C1 segment of cervical spinal cord (tissue), 14 donors: Measurements from ENCODE around the gene TRPC4.

Experiments
- DNase-seq, 14 donors: peaks; one replicate each; lab custom pipeline; 2025; lab: John Stamatoyannopoulos, UW

The TRPC4 gene

GRCh38 chr13:37657956-37658355 lies 211.6 kb downstream of the TRPC4 start:
- no peak for DNase-seq

- no peak for DNase-seq
Measured at GRCh38 chr13:37657134-37657533, 212.4 kb downstream of the TRPC4 start.

- DNase-seq, result no peak
Measured at GRCh38 chr13:37656247-37656940, 213.2 kb downstream of the TRPC4 start.

- DNase-seq, result no peak
Measured at GRCh38 chr13:37652596-37652995, 217.0 kb downstream of the TRPC4 start.

DNA sequence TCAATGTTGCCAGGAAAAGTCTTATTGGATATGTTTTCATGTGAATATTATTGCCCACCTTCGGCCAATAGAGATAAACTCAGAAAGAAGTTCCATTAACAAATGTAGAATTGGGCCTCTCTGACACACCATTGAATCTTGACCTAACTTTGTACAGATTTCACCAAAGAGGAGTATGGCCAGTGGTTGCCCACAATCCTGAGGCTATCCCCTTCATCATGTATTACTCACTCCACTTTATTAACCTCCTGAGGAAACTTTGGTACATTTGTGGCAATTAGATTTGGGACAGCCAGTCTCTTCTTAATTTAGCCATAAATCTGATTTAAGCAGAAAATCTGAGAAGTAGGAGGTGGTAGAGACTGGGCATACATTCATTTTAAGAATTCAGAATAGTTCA lies 217.7 kb downstream of the TRPC4 start:
- no peak for DNase-seq

DNA sequence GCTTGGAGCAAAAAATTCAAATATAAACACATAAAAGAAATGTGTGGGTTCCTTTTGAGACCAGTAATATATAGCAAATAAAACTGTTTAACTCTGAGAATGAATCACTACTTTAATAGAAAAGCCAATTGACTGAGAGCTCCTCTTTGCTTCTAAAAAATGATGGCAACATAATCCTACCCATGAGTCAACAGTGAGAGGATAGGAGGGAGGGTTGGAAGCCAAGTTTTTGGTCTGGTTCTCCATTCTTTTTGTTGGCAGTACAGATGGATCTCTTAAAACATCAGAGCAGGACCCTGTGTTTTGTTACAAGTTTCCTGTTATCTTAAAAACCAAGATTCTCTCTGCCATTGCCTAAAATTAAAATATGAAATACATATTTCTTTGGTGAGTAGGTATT lies 221.0 kb downstream of the TRPC4 start:
- no peak for DNase-seq

GRCh38 chr13:37647031-37647650 lies 222.4 kb downstream of the TRPC4 start:
- no peak for DNase-seq

DNA sequence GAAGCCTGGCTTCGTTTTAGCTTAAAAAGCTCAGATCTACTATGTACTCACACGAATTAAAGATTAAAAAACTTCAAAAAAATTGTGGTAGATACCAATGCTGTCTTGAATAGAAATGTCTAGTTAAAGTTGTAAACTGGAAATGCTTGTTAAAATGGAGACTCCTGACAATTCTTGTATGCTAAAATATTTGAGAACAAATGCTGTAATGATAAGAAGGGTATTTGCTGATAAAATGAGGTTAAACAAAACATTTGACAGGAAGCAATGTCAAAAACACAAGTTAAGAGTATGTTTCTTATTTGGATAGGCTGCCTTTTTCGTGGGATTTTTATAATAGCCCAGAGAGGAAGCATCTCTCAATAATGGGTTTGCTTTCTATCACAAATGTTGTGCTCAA lies 223.0 kb downstream of the TRPC4 start:
- DNase-seq, result no peak

DNA sequence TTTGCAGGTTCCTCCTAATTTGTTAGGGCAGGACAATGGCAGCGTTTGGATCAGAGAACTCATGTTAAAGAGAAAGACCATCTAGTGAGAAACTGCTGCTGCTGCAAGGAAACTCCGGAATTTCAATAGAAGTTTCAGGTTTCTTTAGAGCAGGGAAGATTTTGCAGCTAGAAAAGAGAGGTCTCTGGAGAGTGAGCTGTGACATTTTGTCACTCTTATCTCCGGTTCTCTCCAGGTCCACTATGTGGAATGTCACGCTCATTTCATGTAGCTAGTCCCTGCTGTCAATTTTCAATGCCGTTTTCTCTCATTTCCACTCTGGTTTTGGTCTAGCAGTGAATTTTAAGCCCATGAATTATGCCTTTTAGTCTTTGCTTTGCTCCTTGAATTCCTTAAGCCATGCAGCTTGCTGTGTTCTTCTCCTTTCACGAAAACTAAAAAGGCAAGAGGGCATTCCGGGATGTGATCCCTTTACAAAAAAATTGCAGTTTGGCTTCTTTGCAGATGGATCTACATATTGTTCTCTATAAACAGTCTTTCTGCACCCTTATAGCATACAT lies 224.3 kb downstream of the TRPC4 start:
- no peak for DNase-seq

DNA sequence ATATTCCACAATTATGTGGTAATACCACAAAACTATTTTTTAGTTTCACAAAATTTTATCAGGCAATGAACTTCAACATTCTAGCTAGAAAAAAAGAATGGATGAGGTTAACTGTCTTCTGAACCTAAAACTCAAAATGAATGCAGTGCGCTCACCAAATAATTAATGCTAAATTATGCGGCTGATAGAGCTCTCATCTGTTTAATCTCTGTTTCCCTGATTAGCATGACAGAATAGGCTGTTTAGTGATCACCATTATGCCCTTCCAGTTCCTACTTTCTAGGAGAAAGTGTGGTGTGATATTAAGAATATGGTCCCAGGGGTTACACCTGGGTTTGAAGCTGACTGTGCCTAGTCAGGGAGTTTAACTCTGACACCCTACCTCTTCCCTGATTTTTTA lies 228.2 kb downstream of the TRPC4 start:
- DNase-seq, result no peak

- DNase-seq, result no peak
Measured at GRCh38 chr13:37640499-37640898, 229.1 kb downstream of the TRPC4 start.

DNA sequence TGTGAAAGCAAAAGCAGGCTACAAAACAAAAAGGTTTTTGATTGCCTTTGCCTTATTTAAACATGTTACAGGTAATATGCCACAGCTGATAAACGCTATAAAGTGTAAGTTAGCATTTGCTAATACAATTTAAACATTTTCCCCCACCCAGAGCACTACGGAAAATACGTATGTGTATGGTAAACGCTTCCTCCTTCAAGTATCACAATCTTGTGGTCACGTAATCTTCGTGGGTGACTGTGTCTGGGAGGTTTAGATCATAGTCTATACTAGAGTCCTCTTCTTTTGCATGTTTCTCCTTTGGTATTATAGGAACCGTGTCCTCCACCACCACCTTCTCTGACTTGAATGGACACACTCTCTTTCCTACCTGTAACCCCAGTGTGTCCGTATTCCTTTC lies 232.9 kb downstream of the TRPC4 start:
- no peak for DNase-seq

GRCh38 chr13:37632294-37632693 lies 237.3 kb downstream of the TRPC4 start:
- DNase-seq, result no peak

DNA sequence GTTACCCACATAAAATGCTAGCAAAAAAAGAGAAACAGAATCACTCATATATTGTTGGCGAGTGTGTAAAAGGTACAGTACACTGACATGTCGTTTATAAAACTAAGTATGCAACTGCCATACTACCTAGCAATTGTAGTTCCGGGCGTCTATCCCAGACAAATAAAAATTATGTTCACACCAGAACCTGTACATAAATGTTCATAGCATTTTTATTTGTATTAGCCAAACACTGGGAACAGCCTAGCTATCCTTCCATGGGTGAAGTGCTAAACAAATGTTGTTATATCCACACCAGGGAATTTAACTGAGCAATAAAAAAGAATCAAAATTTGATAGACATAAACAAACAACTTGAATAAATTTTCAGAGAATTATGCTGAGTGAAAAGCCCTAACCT lies 242.1 kb downstream of the TRPC4 start:
- DNase-seq, result no peak

- no peak for DNase-seq
Measured at GRCh38 chr13:37621811-37622361, 247.7 kb downstream of the TRPC4 start.

- DNase-seq, result no peak
Measured at GRCh38 chr13:37618554-37618953, 251.0 kb downstream of the TRPC4 start.

GRCh38 chr13:37617173-37617572 lies 252.4 kb downstream of the TRPC4 start:
- DNase-seq, result no peak

DNA sequence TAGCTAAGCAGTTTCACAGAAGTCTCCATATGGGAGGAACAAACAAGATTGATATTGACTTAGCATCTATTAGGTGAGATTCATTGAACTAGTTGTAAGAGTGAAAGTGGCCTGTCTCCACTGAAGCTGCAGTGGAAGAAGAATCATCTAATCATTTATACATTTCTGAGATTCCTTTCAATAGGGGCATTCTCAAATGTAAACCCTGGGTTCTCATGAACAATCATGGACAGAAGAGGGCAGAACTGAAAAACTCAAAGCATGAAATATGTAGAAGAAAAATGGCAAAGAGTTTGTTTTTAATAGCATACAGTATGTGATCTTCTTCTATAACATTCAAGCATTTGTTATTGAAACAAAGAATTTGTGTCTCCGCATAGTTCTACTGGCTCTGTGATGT lies 253.4 kb downstream of the TRPC4 start:
- no peak for DNase-seq

GRCh38 chr13:37615276-37615675 lies 254.3 kb downstream of the TRPC4 start:
- DNase-seq, result no peak

- no peak for DNase-seq
Measured at GRCh38 chr13:37613638-37614037, 255.9 kb downstream of the TRPC4 start.

GRCh38 chr13:37613236-37613635 lies 256.3 kb downstream of the TRPC4 start:
- DNase-seq, result no peak

GRCh38 chr13:37608750-37609339 lies 260.7 kb downstream of the TRPC4 start:
- DNase-seq, result no peak
